Fibroblast of lung (primary cell): ENCODE data around the gene KCNH4.

Source experiments
- CTCF ChIP-seq, 2 donors: IDR thresholded peaks in 1 of 2; conservative IDR thresholded peaks in 1 of 2; 1 replicate in 1 of 2; 2 replicates in 1 of 2; pipeline ENCODE4 v1.5.1; 2011 to 2012; ENCODE audit warnings: low read length in 2 of 2, control low read depth in 1 of 2, inconsistent platforms in 1 of 2, low read depth in 1 of 2, mild to moderate bottlenecking in 1 of 2
- EZH2 ChIP-seq: IDR thresholded peaks from 2 replicates; pipeline ENCODE4 v1.5.1; 2012; ENCODE audit warnings: low read length, control low read depth, mild to moderate bottlenecking; ENCODE audit errors: missing control alignments

- TF ChIP-seq CTCF (conservative IDR thresholded peaks at IDR 0.05 in 1 of 2, IDR thresholded peaks at IDR 0.05 in 1 of 2; ENCODE audit: low read depth in 1 of 2, low read length in 2 of 2) = no peak
- no peak for TF ChIP-seq EZH2
Measured at GRCh38 chr17:42130310-42130936, 50.5 kb downstream of the KCNH4 start.
